ENCODE measurements around the gene ASTN2. TPM values are rescaled to one million over a fixed set of nuclear protein-coding genes. Genes with fewer than 3 reads are reported as not detected.

The ASTN2 gene
- total RNA-seq, 1 experiment from 2014 or later = 4.8 TPM

GRCh38 chr9:116966199-116966598 lies 448.7 kb downstream of the ASTN2 start:
- ChIA-PET RAD21 (ENCODE audit: low non-redundant PET in 1 of 2, low total read pairs in 2 of 2, uncharacterized antibody in 2 of 2, unreplicated experiment in 2 of 2) (no interaction called here), CTCF (no interaction called here), POLR2A (no interaction called here)
- Histone ChIP-seq H3K36me3 (ENCODE audit: control insufficient read depth in 1 of 2, insufficient read depth in 2 of 2, low read length in 2 of 2) (no peaks in the 10 kb centered on the region), H4K20me1 (ENCODE audit: insufficient read depth) (no peaks in the 10 kb centered on the region), H3K27ac (ENCODE audit: low read depth, low read length) (no peak overlapping the region), H3K9me2 (ENCODE audit: insufficient read depth) (no peaks in the 10 kb centered on the region), H3K4me3 (replicated peaks in 1 of 2; ENCODE audit: low read depth in 1 of 2, low read length in 2 of 2) (no peak overlapping the region), H3K79me2 (ENCODE audit: insufficient read depth, low read length) (no peaks in the 10 kb centered on the region), H3K4me2 (ENCODE audit: low read length) (no peak overlapping the region), H3K27me3 (ENCODE audit: insufficient read depth, low read length) (0 out of 2 replicates have a peak, but pooled peaks cover 2% of the 10 kb centered on the region), H3K9me3 (ENCODE audit: control insufficient read depth in 1 of 2, insufficient read depth in 1 of 2, low read depth in 1 of 2, low read length in 2 of 2) (no peaks in the 10 kb centered on the region), H3K4me1 (ENCODE audit: control insufficient read depth in 1 of 2, insufficient read depth in 2 of 2, low read length in 2 of 2) (no peaks in the 10 kb centered on the region), H2AFZ (ENCODE audit: low read depth, low read length, poor library complexity, severe bottlenecking) (no peak overlapping the region), H3K9ac (ENCODE audit: low read length) (no peak overlapping the region)
- TF ChIP-seq ELF1 (IDR thresholded peaks at IDR 0.05; ENCODE audit: borderline replicate concordance, low read depth) (no peak), CEBPB (IDR thresholded peaks at IDR 0.05; ENCODE audit: low read depth) (no peak), ZFX (IDR thresholded peaks at IDR 0.05) (no peak), ZNF274 (IDR thresholded peaks at IDR 0.05; ENCODE audit: low read depth, low read length) (no peak), EGR1 (IDR thresholded peaks at IDR 0.05; ENCODE audit: low read depth) (no peak), CTCF (IDR thresholded peaks at IDR 0.05 in 2 of 3, conservative IDR thresholded peaks at IDR 0.05 in 1 of 3; ENCODE audit: borderline replicate concordance in 1 of 3, insufficient read depth in 1 of 3, low read depth in 2 of 3, low read length in 2 of 3) (no peak), POLR2A (IDR thresholded peaks at IDR 0.05; ENCODE audit: borderline replicate concordance, extremely low read depth, insufficient read depth, insufficient read length) (no peak), EZH2 (IDR thresholded peaks at IDR 0.05) (no peak), JUND (IDR thresholded peaks at IDR 0.05) (no peak), POLR2AphosphoS5 (IDR thresholded peaks at IDR 0.05; ENCODE audit: low read depth, low read length) (no peak), REST (IDR thresholded peaks at IDR 0.05; ENCODE audit: low read depth) (no peak), EZH2phosphoT487 (IDR thresholded peaks at IDR 0.05; ENCODE audit: borderline replicate concordance) (no peak)
- DNase-seq (ENCODE audit: low read depth, low spot score) = no peak
- no peak for ATAC-seq
- intact Hi-C loops (cut with micrococcal nuclease) = no loop called here
- BruUV-seq (replicated peaks) = no TSS peak
